OCI-M2 (cell line): ENCODE data around the gene ATP6V0E1.
"Not testable (repeated sequence)": the region's sequence is repeated elsewhere in the genome, so short reads cannot be mapped to it uniquely, and the experiment has no call there.

Experiments
- DNase-seq: peaks from one replicate; lab custom pipeline; 2025; ENCODE audit not compliant: unreplicated experiment; lab: John Stamatoyannopoulos, UW

Gene ATP6V0E1

DNA sequence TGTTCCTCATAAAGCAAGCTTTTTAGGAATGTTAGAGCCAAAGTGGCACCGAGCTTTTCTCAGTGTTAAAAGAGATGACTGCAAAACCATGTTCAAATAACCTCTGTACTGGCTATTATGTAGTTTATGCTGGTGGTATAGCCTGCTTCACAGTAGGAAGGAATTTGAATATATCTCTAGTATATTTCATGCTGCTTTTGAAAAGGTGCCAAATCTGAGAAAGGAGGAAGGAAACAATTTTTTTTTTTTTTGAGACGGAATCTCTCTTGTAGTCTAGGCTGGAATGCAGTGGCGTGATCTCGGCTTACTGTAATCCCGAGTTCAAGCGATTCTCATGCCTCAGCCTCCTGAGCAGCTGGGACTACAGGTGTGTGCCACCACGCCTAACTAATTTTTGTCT is 86.1 kb downstream of the ATP6V0E1 start:
- no peak for DNase-seq

- no peak for DNase-seq
Observed at GRCh38 chr5:173075137-173075843, 91.7 kb downstream of the ATP6V0E1 start.

DNA sequence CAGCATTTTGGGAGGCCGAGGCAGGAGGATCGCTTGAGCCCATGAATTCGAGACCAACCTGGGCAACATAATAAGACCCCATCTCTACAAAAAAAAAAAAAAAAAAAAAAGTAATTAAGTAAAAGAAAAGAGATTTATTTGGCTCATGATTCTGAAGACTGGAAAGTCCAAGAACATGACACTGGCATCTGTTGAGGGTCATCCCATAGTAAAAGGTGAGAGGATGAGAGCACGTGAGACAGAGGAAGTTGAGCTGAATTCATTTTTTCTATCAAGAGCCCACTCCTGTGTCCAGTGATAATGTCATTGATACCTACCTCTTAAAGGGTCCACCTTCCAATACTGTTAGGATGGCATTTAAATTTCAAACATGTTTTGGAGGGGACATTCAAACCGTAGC is 92.4 kb downstream of the ATP6V0E1 start:
- no peak for DNase-seq

DNA sequence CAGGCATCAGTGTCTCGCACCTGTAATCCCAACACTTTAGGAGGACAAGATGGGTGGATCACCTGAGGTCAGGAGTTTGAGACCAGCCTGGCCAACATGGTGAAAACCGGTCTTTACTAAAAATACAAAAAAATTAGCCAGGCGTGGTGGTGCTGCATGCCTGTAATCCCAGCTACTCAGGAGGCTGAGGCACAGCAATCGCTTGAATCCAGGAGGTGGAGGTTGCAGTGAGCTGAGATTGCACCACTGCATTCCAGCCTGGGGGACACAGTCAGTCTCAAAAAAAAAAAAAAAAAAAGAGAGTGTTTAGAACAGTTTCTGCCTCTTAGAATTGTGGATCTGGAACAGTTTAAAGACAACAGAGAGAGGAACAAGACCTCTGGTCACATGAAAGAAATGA is 92.9 kb downstream of the ATP6V0E1 start:
- not testable (repeated sequence) for DNase-seq

- DNase-seq, result no peak
Observed at GRCh38 chr5:173078878-173079277, 95.3 kb downstream of the ATP6V0E1 start.
